Measurements from ENCODE around the gene PHAF1. TPM values are rescaled to one million over a fixed set of nuclear protein-coding genes. Genes with fewer than 3 reads are reported as not detected.
A peak's percentile ranks its signal among the peaks of the same experiment; 100 is the strongest.

Gene PHAF1
- total and polyA plus RNA-seq, 9 of the 15 experiments (the other 6 are each of a cell fraction or from before 2014, with no cell fraction given), result 5.1 to 25.4 (median 13.8) TPM

- POLR2A ChIA-PET, result interaction anchor here (0.7 kb wide), 1 partner anchor 151 kb away, joined by 3 read pairs; no protein-coding TSS in a partner anchor
- 0 out of 2 replicates have a peak overlapping the region, but pooled peaks have one; percentile 73 for H3K4me3 ChIP-seq
Observed at GRCh38 chr16:67161595-67162058, 51.9 kb downstream of the PHAF1 start.

More at GRCh38 chr16:67161595-67162058, 51.9 kb downstream of the PHAF1 start:
- TF ChIP-seq, protein P1, sequence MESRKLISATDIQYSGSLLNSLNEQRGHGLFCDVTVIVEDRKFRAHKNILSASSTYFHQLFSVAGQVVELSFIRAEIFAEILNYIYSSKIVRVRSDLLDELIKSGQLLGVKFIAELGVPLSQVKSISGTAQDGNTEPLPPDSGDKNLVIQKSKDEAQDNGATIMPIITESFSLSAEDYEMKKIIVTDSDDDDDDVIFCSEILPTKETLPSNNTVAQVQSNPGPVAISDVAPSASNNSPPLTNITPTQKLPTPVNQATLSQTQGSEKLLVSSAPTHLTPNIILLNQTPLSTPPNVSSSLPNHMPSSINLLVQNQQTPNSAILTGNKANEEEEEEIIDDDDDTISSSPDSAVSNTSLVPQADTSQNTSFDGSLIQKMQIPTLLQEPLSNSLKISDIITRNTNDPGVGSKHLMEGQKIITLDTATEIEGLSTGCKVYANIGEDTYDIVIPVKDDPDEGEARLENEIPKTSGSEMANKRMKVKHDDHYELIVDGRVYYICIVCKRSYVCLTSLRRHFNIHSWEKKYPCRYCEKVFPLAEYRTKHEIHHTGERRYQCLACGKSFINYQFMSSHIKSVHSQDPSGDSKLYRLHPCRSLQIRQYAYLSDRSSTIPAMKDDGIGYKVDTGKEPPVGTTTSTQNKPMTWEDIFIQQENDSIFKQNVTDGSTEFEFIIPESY (CRISPR knock-in tag; IDR thresholded peaks at IDR 0.05), result 0 out of 2 replicates have a peak, but pooled peaks have one; percentile 30
- no peak for TF ChIP-seq ILK (tag; IDR thresholded peaks at IDR 0.05; ENCODE audit: borderline replicate concordance, low read depth)
- peaks cover 28% of the 10 kb centered on the region for H3K79me2 ChIP-seq (ENCODE audit: control insufficient read depth, insufficient read depth, low read length)
- no peaks in the 10 kb centered on the region for H3K9me1 ChIP-seq (ENCODE audit: control insufficient read depth, insufficient read depth, low read length)
- in situ Hi-C loops (cut with MboI), result loop anchor here (25.0 kb wide), 1 partner anchor 199 kb away; the partner anchor contains the start of gene CES3
- peak overlapping the region; percentile 31; the same call in 2 of the 3 replicates for H3K27ac ChIP-seq (ENCODE audit: extremely low read depth, low read depth, low read length)
- H3K9me3 ChIP-seq (replicated peaks; ENCODE audit: control insufficient read depth, insufficient read depth, low read depth, low read length), result no peaks in the 10 kb centered on the region
- no TSS peak for BruUV-seq (replicated peaks)
- peaks cover 9% of the 10 kb centered on the region for H4K20me1 ChIP-seq (replicated peaks; ENCODE audit: control insufficient read depth, insufficient read depth, low read length)
- H2AFZ ChIP-seq (ENCODE audit: low read depth, low read length), result no peak overlapping the region
- no peak for DNase-seq (ENCODE audit: extremely low read depth in 1 of 4, low spot score in 3 of 4)
- WGBS (ENCODE audit: insufficient coverage, low coverage, missing lambda C conversion rate), result 81% methylated on average over 25 of the region's 25 CpGs
- 0 out of 3 replicates have a peak, but pooled peaks cover 5% of the 10 kb centered on the region for H3K36me3 ChIP-seq (ENCODE audit: control insufficient read depth, insufficient read depth, low read length)
- no peak for ATAC-seq
- H3K9ac ChIP-seq (ENCODE audit: insufficient read depth in 1 of 2, low read depth in 2 of 2, low read length in 2 of 2), result peak overlapping the region; percentile 33 to 78; a peak in 3 of 4 replicates
- peak overlapping the region; percentile 87; the same call in 1 of the 2 replicates for H3K4me2 ChIP-seq (ENCODE audit: insufficient read depth, low read length)
- CTCF ChIA-PET (ENCODE audit: low intra/inter-chr PET ratio), result interaction anchor here (0.6 kb wide), 1 partner anchor 28 kb away, joined by 3 read pairs; the partner anchor contains the start of gene EXOC3L1
- intact Hi-C loops (cut with micrococcal nuclease), result no loop called here
- H3K27me3 ChIP-seq (ENCODE audit: control insufficient read depth in 2 of 2, insufficient read depth in 2 of 2, low read length in 2 of 2), result no peaks in the 10 kb centered on the region
- peaks cover 27 to 76% of the 10 kb centered on the region in 2 experiments for H3K4me1 ChIP-seq (replicated peaks in 1 of 2; ENCODE audit: control insufficient read depth in 2 of 2, insufficient read depth in 2 of 2, low read length in 2 of 2)
- no peak for FAIRE-seq

Measured in K562 (cell line).